IMR-90 (cell line): Measurements from ENCODE around the gene RAD18. TPM values are rescaled to one million over a fixed set of nuclear protein-coding genes. Genes with fewer than 3 reads are reported as not detected.

Experiments used
- ATAC-seq: fragments of 200-7000 bp; cut with Tn5 transposase; 2 replicates; pipeline ENCODE4 v1.9.1; 2020; ENCODE audit warnings: low read depth, mild to moderate bottlenecking, moderate library complexity
- BruUV-seq: library from RNA; stranded (reverse); fragments of 400-500 nt; replicated peaks from 2 replicates; lab custom pipeline; 2021; lab: Mats Ljungman, UMichigan
- CTCF ChIA-PET: fragments of 300-600 bp; formaldehyde crosslinking; extraction: SDS; loops from one replicate; lab custom pipeline; 2021; ENCODE audit warnings: antibody characterized with exemption; lab: Yijun Ruan, JAX
- POLR2A ChIA-PET: fragments of 300-600 bp; sonication (Branson Sonifier 250); formaldehyde crosslinking; loops from one replicate; lab custom pipeline; 2022; ENCODE audit warnings: antibody characterized with exemption; ENCODE audit not compliant: unreplicated experiment; lab: Charles Lee
- DNase-seq: peaks from one replicate; pipeline ENCODE4 v3.0.0; 2013
- H2AFZ ChIP-seq: replicated peaks from 2 replicates; pipeline ENCODE3; 2013; ENCODE audit warnings: low read length, mild to moderate bottlenecking; ENCODE audit not compliant: poor library complexity
- H2AK5ac ChIP-seq: 2 replicates; pipeline ENCODE4 v1.6.1; 2013; ENCODE audit warnings: low read depth, low read length, inconsistent platforms
- H2AK9ac ChIP-seq: replicated peaks from 2 replicates; pipeline ENCODE3; 2013; ENCODE audit warnings: mild to moderate bottlenecking, low read depth, low read length, moderate library complexity; ENCODE audit not compliant: poor library complexity
- H2BK120ac ChIP-seq: 2 replicates; pipeline ENCODE4 v1.6.1; 2013; ENCODE audit warnings: low read depth, low read length, inconsistent platforms
- H2BK15ac ChIP-seq: 3 replicates; pipeline ENCODE4 v1.6.1; 2013; ENCODE audit warnings: low read depth, low read length, inconsistent platforms
- H2BK20ac ChIP-seq: 2 replicates; pipeline ENCODE4 v1.6.1; 2013; ENCODE audit warnings: low read depth, mild to moderate bottlenecking, inconsistent platforms, low read length, moderate library complexity
- H2BK5ac ChIP-seq: 2 replicates; pipeline ENCODE4 v1.6.1; 2013; ENCODE audit warnings: mild to moderate bottlenecking, low read depth, low read length, inconsistent platforms; ENCODE audit not compliant: poor library complexity, severe bottlenecking
- H3K14ac ChIP-seq: replicated peaks from 2 replicates; pipeline ENCODE4 v1.6.1; 2013; ENCODE audit warnings: low read depth, low read length, inconsistent platforms
- H3K18ac ChIP-seq: 2 replicates; pipeline ENCODE4 v1.6.1; 2013; ENCODE audit warnings: low read depth, low read length, control low read depth
- H3K23ac ChIP-seq: 2 replicates; pipeline ENCODE4 v1.6.1; 2013; ENCODE audit warnings: low read depth, low read length, inconsistent platforms
- H3K27ac ChIP-seq: 2 replicates; pipeline ENCODE4 v1.5.1; 2013; ENCODE audit warnings: mild to moderate bottlenecking, control low read depth, low read length; ENCODE audit not compliant: insufficient read depth
- H3K27me3 ChIP-seq: 2 replicates; pipeline ENCODE4 v1.6.1; 2013; ENCODE audit warnings: low read length; ENCODE audit not compliant: control insufficient read depth, insufficient read depth
- H3K36me3 ChIP-seq: 2 replicates; pipeline ENCODE4 v1.6.1; 2013; ENCODE audit warnings: low read length, mixed read lengths; ENCODE audit not compliant: control insufficient read depth, insufficient read depth
- H3K4ac ChIP-seq: 2 replicates; pipeline ENCODE4 v1.6.1; 2013; ENCODE audit warnings: low read depth, low read length, inconsistent platforms
- H3K4me1 ChIP-seq: 2 replicates; pipeline ENCODE4 v1.6.1; 2013; ENCODE audit warnings: low read length, mixed read lengths; ENCODE audit not compliant: control insufficient read depth, insufficient read depth
- H3K4me2 ChIP-seq: 2 replicates; pipeline ENCODE4 v1.6.1; 2013; ENCODE audit warnings: low read depth, mild to moderate bottlenecking, control low read depth, low read length, moderate library complexity
- H3K4me3 ChIP-seq: 2 replicates; pipeline ENCODE4 v1.5.1; 2013; ENCODE audit warnings: low read depth, mild to moderate bottlenecking, control low read depth, low read length, moderate library complexity; ENCODE audit not compliant: insufficient read depth
- H3K56ac ChIP-seq: 2 replicates; pipeline ENCODE4 v1.6.1; 2013; ENCODE audit warnings: low read length, inconsistent platforms; ENCODE audit not compliant: insufficient read depth; ENCODE audit errors: extremely low read depth
- H3K79me1 ChIP-seq, 2 experiments: 2 replicates each; pipeline ENCODE4 v1.6.1; 2013; ENCODE audit warnings: low read length in 2 of 2, inconsistent platforms in 1 of 2, low read depth in 1 of 2
- H3K9ac ChIP-seq: 2 replicates; pipeline ENCODE4 v1.6.1; 2013; ENCODE audit warnings: low read depth, low read length, control low read depth
- H3K9me1 ChIP-seq: 2 replicates; pipeline ENCODE4 v1.6.1; 2013; ENCODE audit warnings: low read length, inconsistent platforms; ENCODE audit not compliant: insufficient read depth
- H3K9me3 ChIP-seq: 2 replicates; pipeline ENCODE4 v1.6.1; 2013; ENCODE audit warnings: low read length; ENCODE audit not compliant: control insufficient read depth, insufficient read depth
- H4K20me1 ChIP-seq: 2 replicates; pipeline ENCODE4 v1.6.1; 2013; ENCODE audit warnings: low read length, inconsistent platforms; ENCODE audit not compliant: insufficient read depth
- H4K5ac ChIP-seq: 2 replicates; pipeline ENCODE4 v1.6.1; 2013; ENCODE audit warnings: mild to moderate bottlenecking, low read depth, low read length, control low read depth
- H4K8ac ChIP-seq, 2 experiments: 2 replicates each; pipeline ENCODE4 v1.6.1; 2013; ENCODE audit warnings: low read depth in 2 of 2, low read length in 2 of 2, control low read depth in 1 of 2, inconsistent platforms in 1 of 2
- H4K91ac ChIP-seq: 2 replicates; pipeline ENCODE4 v1.6.1; 2013; ENCODE audit warnings: low read depth, low read length, inconsistent platforms; ENCODE audit not compliant: insufficient read depth
- BHLHE40 ChIP-seq: fragments of 150-350 bp; IDR thresholded peaks from 2 replicates; pipeline ENCODE4 v1.6.1; 2016; ENCODE audit warnings: mild to moderate bottlenecking, low read depth, low read length
- CEBPB ChIP-seq: IDR thresholded peaks from 2 replicates; pipeline ENCODE4 v1.6.1; 2012; ENCODE audit warnings: low read depth, low read length, improper control_type of control experiment
- CHD1 ChIP-seq: IDR thresholded peaks from 2 replicates; pipeline ENCODE4 v1.6.1; 2012; ENCODE audit warnings: low read depth, low read length, improper control_type of control experiment
- CTCF ChIP-seq: conservative IDR thresholded peaks from 2 replicates; pipeline ENCODE4 v1.5.1; 2012; ENCODE audit warnings: mild to moderate bottlenecking, low read depth, low read length, improper control_type of control experiment
- ELK1 ChIP-seq: fragments of 150-350 bp; IDR thresholded peaks from 2 replicates; pipeline ENCODE4 v1.6.1; 2016; ENCODE audit warnings: low read depth, mild to moderate bottlenecking, low read length, moderate library complexity, borderline replicate concordance
- FOS ChIP-seq: fragments of 150-350 bp; IDR thresholded peaks from 2 replicates; pipeline ENCODE4 v1.6.1; 2016; ENCODE audit warnings: low read depth, low read length
- MAFK ChIP-seq: IDR thresholded peaks from 2 replicates; pipeline ENCODE4 v1.6.1; 2012; ENCODE audit warnings: low read depth, low read length, improper control_type of control experiment
- MAZ ChIP-seq: IDR thresholded peaks from 2 replicates; pipeline ENCODE4 v1.6.1; 2012; ENCODE audit warnings: low read depth, mild to moderate bottlenecking, low read length, improper control_type of control experiment, moderate library complexity, borderline replicate concordance
- MXI1 ChIP-seq: IDR thresholded peaks from 2 replicates; pipeline ENCODE4 v1.6.1; 2012; ENCODE audit warnings: low read depth, mild to moderate bottlenecking, low read length, moderate library complexity, borderline replicate concordance
- NFE2L2 ChIP-seq: fragments of 150-350 bp; IDR thresholded peaks from 2 replicates; pipeline ENCODE4 v1.6.1; 2016; ENCODE audit warnings: low read depth, mild to moderate bottlenecking, low read length
- POLR2A ChIP-seq: IDR thresholded peaks from 2 replicates; pipeline ENCODE4 v1.6.1; 2012; ENCODE audit warnings: mild to moderate bottlenecking, low read depth, low read length
- RAD21 ChIP-seq: IDR thresholded peaks from 2 replicates; pipeline ENCODE4 v1.6.1; 2012; ENCODE audit warnings: low read length, improper control_type of control experiment
- RCOR1 ChIP-seq: IDR thresholded peaks from 2 replicates; pipeline ENCODE4 v1.6.1; 2012; ENCODE audit warnings: mild to moderate bottlenecking, low read length, improper control_type of control experiment; ENCODE audit not compliant: insufficient replicate concordance
- RFX5 ChIP-seq: IDR thresholded peaks from 2 replicates; pipeline ENCODE4 v1.8.0; 2012; ENCODE audit warnings: low read depth, mild to moderate bottlenecking, low read length, moderate library complexity
- SMC3 ChIP-seq: fragments of 150-350 bp; IDR thresholded peaks from 2 replicates; pipeline ENCODE4 v1.6.1; 2016; ENCODE audit warnings: low read depth, mild to moderate bottlenecking, antibody characterized with exemption, low read length, moderate library complexity
- USF2 ChIP-seq: fragments of 150-350 bp; IDR thresholded peaks from 2 replicates; pipeline ENCODE4 v1.6.1; 2017; ENCODE audit warnings: mild to moderate bottlenecking, antibody characterized with exemption, low read length, low read depth
- WGBS, 2 experiments: methylation state at CpG; one replicate each; pipeline versions ENCODE4 v1.1.5 to v1.1.7; 2013; ENCODE audit warnings: missing lambda C conversion rate in 2 of 2; ENCODE audit not compliant: insufficient read length in 1 of 2; ENCODE audit errors: extremely low coverage in 2 of 2; 5-methylcytosine and 5-hydroxymethylcytosine counted together
- dilution Hi-C: fragments of 300-500 bp; cut with HindIII; formaldehyde crosslinking; loops from one replicate; pipeline ENCODE4 v1.14.3; 2018; ENCODE audit warnings: low sequenced_read_pairs; ENCODE audit not compliant: unreplicated experiment
- in situ Hi-C: fragments of 300-500 bp; cut with MboI; formaldehyde crosslinking; loops from 3 replicates; pipeline ENCODE4 v1.14.3; 2019; ENCODE audit warnings: low sequenced_read_pairs, inconsistent platforms, mixed read lengths
- intact Hi-C: fragments of 100-400 bp; cut with micrococcal nuclease; formaldehyde crosslinking; loops from 2 replicates; pipeline ENCODE4 v1.10.0; 2022
- polyA plus RNA-seq, 3 experiments: library from polyadenylated mRNA; depleted of rRNA; stranded (reverse); fragments of >200 nt; gene quantifications; 2 replicates each; pipeline ENCODE4 v1.2.3, GENCODE V29; 2012; ENCODE audit warnings: low replicate concordance in 1 of 3
- total RNA-seq: library from RNA; depleted of rRNA; stranded (reverse); fragments of >200 nt; gene quantifications from 2 replicates; pipeline ENCODE4 v1.2.3, GENCODE V29; 2012

Gene RAD18
- total and polyA plus RNA-seq, 2 of the 4 experiments (the other 2 are of a cell fraction), result 8.2 to 17.2 TPM

- Histone ChIP-seq H3K56ac (no peak overlapping the region), H2AK5ac (peak overlapping the region; percentile 0; the same call in 1 of the 2 replicates), H3K9me3 (no peaks in the 10 kb centered on the region), H4K5ac (no peak overlapping the region), H2BK15ac (no peak overlapping the region), H3K14ac (no peak overlapping the region), H2AK9ac (peak overlapping the region; percentile 26), H3K4me2 (no peak overlapping the region), H4K91ac (peak overlapping the region; percentile 10; the same call in 1 of the 2 replicates), H3K4me3 (no peak overlapping the region), H2BK20ac (peak overlapping the region; percentile 50; the same call in 1 of the 2 replicates), H3K27ac (no peak overlapping the region), H3K23ac (no peak overlapping the region), H2BK5ac (no peak overlapping the region), H3K4ac (peak overlapping the region; percentile 40; the same call in 1 of the 2 replicates), H3K36me3 (no peaks in the 10 kb centered on the region), H2BK120ac (peak overlapping the region; percentile 45), H4K20me1 (no peaks in the 10 kb centered on the region), H3K79me1 (peaks cover 1 to 10% of the 10 kb centered on the region in 2 experiments; a peak in 2 of 4 replicates), H2AFZ (no peak overlapping the region), H3K18ac (no peak overlapping the region), H4K8ac (peak overlapping the region in 1 of 2 experiments; percentile 29; a peak in 1 of 4 replicates), H3K9ac (no peak overlapping the region), H3K27me3 (no peaks in the 10 kb centered on the region), H3K9me1 (peaks cover 20% of the 10 kb centered on the region), H3K4me1 (peaks cover 16% of the 10 kb centered on the region)
- TF ChIP-seq CEBPB (no peak), CHD1 (no peak), SMC3 (no peak), FOS (no peak), MAZ (no peak), USF2 (no peak), RAD21 (no peak), MAFK (no peak), ELK1 (no peak), BHLHE40 (no peak), RFX5 (no peak), MXI1 (no peak), POLR2A (no peak), CTCF (no peak), RCOR1 (no peak), NFE2L2 (no peak)
- dilution Hi-C loops (no loop called here), intact Hi-C loops (no loop called here), in situ Hi-C loops (no loop called here)
- CTCF ChIA-PET, result interaction anchor here (2.3 kb wide), 1 partner anchor 84 kb away, joined by 11 read pairs; the partner anchor contains the start of gene OXTR
- WGBS, 2 experiments, result 80% methylated on average over 1 of the region's 5 CpGs; no CpG with 5 or more reads in 1 of the 2 experiments
- BruUV-seq, result no TSS peak
- DNase-seq, result no peak
- no peak for ATAC-seq
- POLR2A ChIA-PET, result no interaction called here
These were observed 110.2 kb downstream of the RAD18 start for GRCh38 chr3:8853081-8853480.
